GM12801 (cell line): Measurements from ENCODE around the gene ARMC5.

Experiments
- CTCF ChIP-seq: IDR thresholded peaks from one replicate; pipeline ENCODE4 v1.5.1; 2011; ENCODE audit warnings: control low read depth; ENCODE audit not compliant: insufficient read length; ENCODE audit errors: extremely low read depth

Gene ARMC5

DNA sequence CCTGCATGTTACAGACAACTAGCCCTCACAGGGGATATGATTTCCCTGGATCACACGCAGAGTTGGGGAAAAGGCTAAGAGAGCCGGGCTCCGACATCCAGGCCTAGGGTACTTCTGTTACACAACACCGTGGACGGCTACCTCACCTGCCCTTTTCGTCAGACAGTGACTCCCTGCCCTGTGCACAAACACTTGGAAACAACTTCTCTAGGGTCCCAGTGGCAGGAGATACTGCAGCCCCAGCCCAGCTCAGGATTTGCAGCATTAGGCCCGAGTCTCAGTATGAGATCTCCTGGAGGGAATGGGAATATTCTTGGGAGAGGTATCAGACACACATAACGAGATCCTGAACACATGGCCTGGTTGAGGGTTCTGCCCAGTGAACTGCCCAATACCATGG lies 40.6 kb downstream of the ARMC5 start:
- no peak for TF ChIP-seq CTCF

DNA sequence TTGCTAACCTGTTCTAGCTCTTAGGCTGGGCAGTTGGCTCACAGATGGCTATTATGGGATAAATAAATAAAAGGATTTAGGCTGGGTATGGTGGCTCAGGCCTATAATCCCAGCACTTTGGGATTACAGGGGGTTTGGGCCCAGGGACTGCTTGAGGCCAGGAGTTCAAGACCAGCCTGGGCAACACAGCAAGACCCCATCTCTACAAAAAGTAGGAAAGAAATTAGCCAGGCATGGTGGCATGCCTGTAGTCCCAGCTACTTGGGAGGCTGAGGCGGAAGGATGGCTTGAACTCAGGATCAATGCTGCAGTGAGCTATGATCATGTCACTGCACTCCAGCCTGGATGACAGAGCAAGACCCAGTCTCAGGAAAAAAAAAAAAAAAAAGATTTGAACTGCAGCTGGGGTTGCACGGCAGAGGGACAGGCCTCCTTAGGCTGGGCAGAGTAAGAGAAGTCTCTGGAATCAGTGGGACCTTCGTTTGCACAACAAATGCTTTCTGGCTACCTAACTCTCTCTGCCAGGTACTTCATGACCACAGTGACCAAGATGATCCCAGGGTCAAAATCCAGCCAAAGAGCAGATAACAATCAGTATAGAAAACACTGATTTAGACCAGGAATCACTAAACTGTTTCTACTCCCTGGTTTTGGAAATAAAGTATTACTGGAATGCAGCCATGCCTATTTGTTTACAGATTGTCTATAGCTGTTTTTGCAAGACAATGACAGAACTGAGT lies 42.1 kb downstream of the ARMC5 start:
- TF ChIP-seq CTCF = no peak

GRCh38 chr16:31501966-31502348 lies 42.7 kb downstream of the ARMC5 start:
- no peak for TF ChIP-seq CTCF

- no peak for TF ChIP-seq CTCF
Observed at GRCh38 chr16:31502981-31503380, 43.7 kb downstream of the ARMC5 start.

DNA sequence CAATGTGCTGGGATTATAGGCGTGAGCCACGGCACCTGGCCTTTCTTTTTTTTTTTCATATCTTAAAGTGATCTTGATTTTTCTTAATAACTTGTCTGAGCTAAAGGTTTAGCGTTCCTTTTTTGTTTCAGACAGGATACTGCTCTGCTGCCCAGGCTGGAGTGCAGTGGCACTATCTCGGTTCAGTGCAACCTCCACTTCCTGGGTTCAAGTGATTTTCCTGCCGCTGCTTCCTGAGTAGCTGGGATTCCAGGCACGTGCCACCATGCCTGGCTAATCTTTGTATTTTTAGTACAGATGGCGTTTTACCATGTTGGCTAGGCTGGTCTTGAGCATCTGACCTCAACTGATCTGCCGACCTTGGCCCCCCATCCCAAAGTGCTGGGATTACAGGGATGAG lies 44.9 kb downstream of the ARMC5 start:
- TF ChIP-seq CTCF = no peak

GRCh38 chr16:31505483-31505882 lies 46.2 kb downstream of the ARMC5 start:
- TF ChIP-seq CTCF = no peak

DNA sequence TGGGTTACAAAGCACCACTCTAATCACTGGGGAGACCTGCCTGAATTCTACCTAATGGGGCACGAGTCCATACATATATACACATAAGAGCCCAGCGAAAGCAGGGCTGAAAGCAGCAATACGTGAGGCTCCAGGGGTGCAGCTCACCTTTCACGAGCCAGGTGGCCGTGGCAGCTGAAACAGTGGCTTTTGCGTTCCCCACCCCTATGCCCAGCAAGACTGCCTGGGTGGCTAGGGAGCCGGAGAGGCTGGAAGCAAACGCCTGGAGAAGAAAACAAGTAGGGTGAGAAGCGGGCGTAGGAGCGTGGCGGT lies 48.3 kb downstream of the ARMC5 start:
- TF ChIP-seq CTCF = no peak
